IMR-90 (cell line): ENCODE results near the gene NUDCD2. TPM values are rescaled to one million over a fixed set of nuclear protein-coding genes. Genes with fewer than 3 reads are reported as not detected.

Experiments
- ATAC-seq: fragments of 200-7000 bp; cut with Tn5 transposase; 2 replicates; pipeline ENCODE4 v1.9.1; 2020; ENCODE audit warnings: low read depth, mild to moderate bottlenecking, moderate library complexity
- BruUV-seq: library from RNA; stranded (reverse); fragments of 400-500 nt; replicated peaks from 2 replicates; lab custom pipeline; 2021; lab: Mats Ljungman, UMichigan
- CTCF ChIA-PET: fragments of 300-600 bp; formaldehyde crosslinking; extraction: SDS; loops from one replicate; lab custom pipeline; 2021; ENCODE audit warnings: antibody characterized with exemption; lab: Yijun Ruan, JAX
- POLR2A ChIA-PET: fragments of 300-600 bp; sonication (Branson Sonifier 250); formaldehyde crosslinking; loops from one replicate; lab custom pipeline; 2022; ENCODE audit warnings: antibody characterized with exemption; ENCODE audit not compliant: unreplicated experiment; lab: Charles Lee
- DNase-seq: peaks from one replicate; pipeline ENCODE4 v3.0.0; 2013
- H2AFZ ChIP-seq: replicated peaks from 2 replicates; pipeline ENCODE3; 2013; ENCODE audit warnings: low read length, mild to moderate bottlenecking; ENCODE audit not compliant: poor library complexity
- H2AK5ac ChIP-seq: 2 replicates; pipeline ENCODE4 v1.6.1; 2013; ENCODE audit warnings: low read depth, low read length, inconsistent platforms
- H2AK9ac ChIP-seq: replicated peaks from 2 replicates; pipeline ENCODE3; 2013; ENCODE audit warnings: mild to moderate bottlenecking, low read depth, low read length, moderate library complexity; ENCODE audit not compliant: poor library complexity
- H2BK120ac ChIP-seq: 2 replicates; pipeline ENCODE4 v1.6.1; 2013; ENCODE audit warnings: low read depth, low read length, inconsistent platforms
- H2BK15ac ChIP-seq: 3 replicates; pipeline ENCODE4 v1.6.1; 2013; ENCODE audit warnings: low read depth, low read length, inconsistent platforms
- H2BK20ac ChIP-seq: 2 replicates; pipeline ENCODE4 v1.6.1; 2013; ENCODE audit warnings: low read depth, mild to moderate bottlenecking, inconsistent platforms, low read length, moderate library complexity
- H2BK5ac ChIP-seq: 2 replicates; pipeline ENCODE4 v1.6.1; 2013; ENCODE audit warnings: mild to moderate bottlenecking, low read depth, low read length, inconsistent platforms; ENCODE audit not compliant: poor library complexity, severe bottlenecking
- H3K14ac ChIP-seq: replicated peaks from 2 replicates; pipeline ENCODE4 v1.6.1; 2013; ENCODE audit warnings: low read depth, low read length, inconsistent platforms
- H3K18ac ChIP-seq: 2 replicates; pipeline ENCODE4 v1.6.1; 2013; ENCODE audit warnings: low read depth, low read length, control low read depth
- H3K23ac ChIP-seq: 2 replicates; pipeline ENCODE4 v1.6.1; 2013; ENCODE audit warnings: low read depth, low read length, inconsistent platforms
- H3K27ac ChIP-seq: 2 replicates; pipeline ENCODE4 v1.5.1; 2013; ENCODE audit warnings: mild to moderate bottlenecking, control low read depth, low read length; ENCODE audit not compliant: insufficient read depth
- H3K27me3 ChIP-seq: 2 replicates; pipeline ENCODE4 v1.6.1; 2013; ENCODE audit warnings: low read length; ENCODE audit not compliant: control insufficient read depth, insufficient read depth
- H3K36me3 ChIP-seq: 2 replicates; pipeline ENCODE4 v1.6.1; 2013; ENCODE audit warnings: low read length, mixed read lengths; ENCODE audit not compliant: control insufficient read depth, insufficient read depth
- H3K4ac ChIP-seq: 2 replicates; pipeline ENCODE4 v1.6.1; 2013; ENCODE audit warnings: low read depth, low read length, inconsistent platforms
- H3K4me1 ChIP-seq: 2 replicates; pipeline ENCODE4 v1.6.1; 2013; ENCODE audit warnings: low read length, mixed read lengths; ENCODE audit not compliant: control insufficient read depth, insufficient read depth
- H3K4me2 ChIP-seq: 2 replicates; pipeline ENCODE4 v1.6.1; 2013; ENCODE audit warnings: low read depth, mild to moderate bottlenecking, control low read depth, low read length, moderate library complexity
- H3K4me3 ChIP-seq: 2 replicates; pipeline ENCODE4 v1.5.1; 2013; ENCODE audit warnings: low read depth, mild to moderate bottlenecking, control low read depth, low read length, moderate library complexity; ENCODE audit not compliant: insufficient read depth
- H3K56ac ChIP-seq: 2 replicates; pipeline ENCODE4 v1.6.1; 2013; ENCODE audit warnings: low read length, inconsistent platforms; ENCODE audit not compliant: insufficient read depth; ENCODE audit errors: extremely low read depth
- H3K79me1 ChIP-seq, 2 experiments: 2 replicates each; pipeline ENCODE4 v1.6.1; 2013; ENCODE audit warnings: low read length in 2 of 2, inconsistent platforms in 1 of 2, low read depth in 1 of 2
- H3K9ac ChIP-seq: 2 replicates; pipeline ENCODE4 v1.6.1; 2013; ENCODE audit warnings: low read depth, low read length, control low read depth
- H3K9me1 ChIP-seq: 2 replicates; pipeline ENCODE4 v1.6.1; 2013; ENCODE audit warnings: low read length, inconsistent platforms; ENCODE audit not compliant: insufficient read depth
- H3K9me3 ChIP-seq: 2 replicates; pipeline ENCODE4 v1.6.1; 2013; ENCODE audit warnings: low read length; ENCODE audit not compliant: control insufficient read depth, insufficient read depth
- H4K20me1 ChIP-seq: 2 replicates; pipeline ENCODE4 v1.6.1; 2013; ENCODE audit warnings: low read length, inconsistent platforms; ENCODE audit not compliant: insufficient read depth
- H4K5ac ChIP-seq: 2 replicates; pipeline ENCODE4 v1.6.1; 2013; ENCODE audit warnings: mild to moderate bottlenecking, low read depth, low read length, control low read depth
- H4K8ac ChIP-seq, 2 experiments: 2 replicates each; pipeline ENCODE4 v1.6.1; 2013; ENCODE audit warnings: low read depth in 2 of 2, low read length in 2 of 2, control low read depth in 1 of 2, inconsistent platforms in 1 of 2
- H4K91ac ChIP-seq: 2 replicates; pipeline ENCODE4 v1.6.1; 2013; ENCODE audit warnings: low read depth, low read length, inconsistent platforms; ENCODE audit not compliant: insufficient read depth
- BHLHE40 ChIP-seq: fragments of 150-350 bp; IDR thresholded peaks from 2 replicates; pipeline ENCODE4 v1.6.1; 2016; ENCODE audit warnings: mild to moderate bottlenecking, low read depth, low read length
- CEBPB ChIP-seq: IDR thresholded peaks from 2 replicates; pipeline ENCODE4 v1.6.1; 2012; ENCODE audit warnings: low read depth, low read length, improper control_type of control experiment
- CHD1 ChIP-seq: IDR thresholded peaks from 2 replicates; pipeline ENCODE4 v1.6.1; 2012; ENCODE audit warnings: low read depth, low read length, improper control_type of control experiment
- ELK1 ChIP-seq: fragments of 150-350 bp; IDR thresholded peaks from 2 replicates; pipeline ENCODE4 v1.6.1; 2016; ENCODE audit warnings: low read depth, mild to moderate bottlenecking, low read length, moderate library complexity, borderline replicate concordance
- FOS ChIP-seq: fragments of 150-350 bp; IDR thresholded peaks from 2 replicates; pipeline ENCODE4 v1.6.1; 2016; ENCODE audit warnings: low read depth, low read length
- MAFK ChIP-seq: IDR thresholded peaks from 2 replicates; pipeline ENCODE4 v1.6.1; 2012; ENCODE audit warnings: low read depth, low read length, improper control_type of control experiment
- MAZ ChIP-seq: IDR thresholded peaks from 2 replicates; pipeline ENCODE4 v1.6.1; 2012; ENCODE audit warnings: low read depth, mild to moderate bottlenecking, low read length, improper control_type of control experiment, moderate library complexity, borderline replicate concordance
- MXI1 ChIP-seq: IDR thresholded peaks from 2 replicates; pipeline ENCODE4 v1.6.1; 2012; ENCODE audit warnings: low read depth, mild to moderate bottlenecking, low read length, moderate library complexity, borderline replicate concordance
- NFE2L2 ChIP-seq: fragments of 150-350 bp; IDR thresholded peaks from 2 replicates; pipeline ENCODE4 v1.6.1; 2016; ENCODE audit warnings: low read depth, mild to moderate bottlenecking, low read length
- POLR2A ChIP-seq: IDR thresholded peaks from 2 replicates; pipeline ENCODE4 v1.6.1; 2012; ENCODE audit warnings: mild to moderate bottlenecking, low read depth, low read length
- RCOR1 ChIP-seq: IDR thresholded peaks from 2 replicates; pipeline ENCODE4 v1.6.1; 2012; ENCODE audit warnings: mild to moderate bottlenecking, low read length, improper control_type of control experiment; ENCODE audit not compliant: insufficient replicate concordance
- RFX5 ChIP-seq: IDR thresholded peaks from 2 replicates; pipeline ENCODE4 v1.8.0; 2012; ENCODE audit warnings: low read depth, mild to moderate bottlenecking, low read length, moderate library complexity
- SMC3 ChIP-seq: fragments of 150-350 bp; IDR thresholded peaks from 2 replicates; pipeline ENCODE4 v1.6.1; 2016; ENCODE audit warnings: low read depth, mild to moderate bottlenecking, antibody characterized with exemption, low read length, moderate library complexity
- USF2 ChIP-seq: fragments of 150-350 bp; IDR thresholded peaks from 2 replicates; pipeline ENCODE4 v1.6.1; 2017; ENCODE audit warnings: mild to moderate bottlenecking, antibody characterized with exemption, low read length, low read depth
- WGBS, 2 experiments: methylation state at CpG; one replicate each; pipeline versions ENCODE4 v1.1.5 to v1.1.7; 2013; ENCODE audit warnings: missing lambda C conversion rate in 2 of 2; ENCODE audit not compliant: insufficient read length in 1 of 2; ENCODE audit errors: extremely low coverage in 2 of 2; 5-methylcytosine and 5-hydroxymethylcytosine counted together
- dilution Hi-C: fragments of 300-500 bp; cut with HindIII; formaldehyde crosslinking; loops from one replicate; pipeline ENCODE4 v1.14.3; 2018; ENCODE audit warnings: low sequenced_read_pairs; ENCODE audit not compliant: unreplicated experiment
- in situ Hi-C: fragments of 300-500 bp; cut with MboI; formaldehyde crosslinking; loops from 3 replicates; pipeline ENCODE4 v1.14.3; 2019; ENCODE audit warnings: low sequenced_read_pairs, inconsistent platforms, mixed read lengths
- intact Hi-C: fragments of 100-400 bp; cut with micrococcal nuclease; formaldehyde crosslinking; loops from 2 replicates; pipeline ENCODE4 v1.10.0; 2022
- polyA plus RNA-seq, 3 experiments: library from polyadenylated mRNA; depleted of rRNA; stranded (reverse); fragments of >200 nt; gene quantifications; 2 replicates each; pipeline ENCODE4 v1.2.3, GENCODE V29; 2012; ENCODE audit warnings: low replicate concordance in 1 of 3
- total RNA-seq: library from RNA; depleted of rRNA; stranded (reverse); fragments of >200 nt; gene quantifications from 2 replicates; pipeline ENCODE4 v1.2.3, GENCODE V29; 2012

NUDCD2 gene
- total and polyA plus RNA-seq, 2 of the 4 experiments (the other 2 are of a cell fraction): 3.0 to 3.5 TPM

- dilution Hi-C loops (no loop called here), intact Hi-C loops (loop anchor here (1.0 kb wide), 1 partner anchor 8 kb away; no protein-coding TSS in a partner anchor), in situ Hi-C loops (no loop called here)
- Histone ChIP-seq H2BK20ac (no peak overlapping the region), H3K4me1 (no peaks in the 10 kb centered on the region), H3K56ac (no peak overlapping the region), H3K23ac (no peak overlapping the region), H2BK5ac (no peak overlapping the region), H4K91ac (no peak overlapping the region), H3K27ac (no peak overlapping the region), H3K9ac (no peak overlapping the region), H2BK15ac (no peak overlapping the region), H2BK120ac (no peak overlapping the region), H2AK5ac (no peak overlapping the region), H2AFZ (no peak overlapping the region), H4K20me1 (peaks cover 17% of the 10 kb centered on the region; the same call in 1 of the 2 replicates), H3K4me3 (no peak overlapping the region), H3K4me2 (no peak overlapping the region), H4K8ac (no peak overlapping the region), H3K79me1 (peaks cover 19 to 29% of the 10 kb centered on the region in 2 experiments), H2AK9ac (no peak overlapping the region), H3K4ac (no peak overlapping the region), H3K9me3 (no peaks in the 10 kb centered on the region), H3K14ac (no peak overlapping the region), H4K5ac (no peak overlapping the region), H3K27me3 (no peaks in the 10 kb centered on the region), H3K18ac (no peak overlapping the region), H3K9me1 (no peaks in the 10 kb centered on the region), H3K36me3 (peaks cover 31% of the 10 kb centered on the region)
- ChIA-PET CTCF (no interaction called here), POLR2A (no interaction called here)
- DNase-seq (no peak), ATAC-seq (no peak)
- no TSS peak for BruUV-seq
- TF ChIP-seq MAZ (no peak), BHLHE40 (no peak), POLR2A (no peak), RCOR1 (no peak), MXI1 (no peak), FOS (no peak), ELK1 (no peak), MAFK (no peak), SMC3 (no peak), CEBPB (no peak), CHD1 (no peak), NFE2L2 (no peak), USF2 (no peak), RFX5 (no peak)
- no CpG with 5 or more reads among the region's 3 CpGs for WGBS, 2 experiments
These were observed 18.9 kb downstream of the NUDCD2 start for GRCh38 chr5:163440954-163441353.
